ENCODE data around the gene RHOB.

- TF ChIP-seq POLR2AphosphoS5 (IDR thresholded peaks at IDR 0.05; ENCODE audit: low read depth, low read length) (no peak), TAF1 (IDR thresholded peaks at IDR 0.05; ENCODE audit: borderline replicate concordance, insufficient read depth, low read length) (no peak)
- TF ChIP-seq, protein P1, sequence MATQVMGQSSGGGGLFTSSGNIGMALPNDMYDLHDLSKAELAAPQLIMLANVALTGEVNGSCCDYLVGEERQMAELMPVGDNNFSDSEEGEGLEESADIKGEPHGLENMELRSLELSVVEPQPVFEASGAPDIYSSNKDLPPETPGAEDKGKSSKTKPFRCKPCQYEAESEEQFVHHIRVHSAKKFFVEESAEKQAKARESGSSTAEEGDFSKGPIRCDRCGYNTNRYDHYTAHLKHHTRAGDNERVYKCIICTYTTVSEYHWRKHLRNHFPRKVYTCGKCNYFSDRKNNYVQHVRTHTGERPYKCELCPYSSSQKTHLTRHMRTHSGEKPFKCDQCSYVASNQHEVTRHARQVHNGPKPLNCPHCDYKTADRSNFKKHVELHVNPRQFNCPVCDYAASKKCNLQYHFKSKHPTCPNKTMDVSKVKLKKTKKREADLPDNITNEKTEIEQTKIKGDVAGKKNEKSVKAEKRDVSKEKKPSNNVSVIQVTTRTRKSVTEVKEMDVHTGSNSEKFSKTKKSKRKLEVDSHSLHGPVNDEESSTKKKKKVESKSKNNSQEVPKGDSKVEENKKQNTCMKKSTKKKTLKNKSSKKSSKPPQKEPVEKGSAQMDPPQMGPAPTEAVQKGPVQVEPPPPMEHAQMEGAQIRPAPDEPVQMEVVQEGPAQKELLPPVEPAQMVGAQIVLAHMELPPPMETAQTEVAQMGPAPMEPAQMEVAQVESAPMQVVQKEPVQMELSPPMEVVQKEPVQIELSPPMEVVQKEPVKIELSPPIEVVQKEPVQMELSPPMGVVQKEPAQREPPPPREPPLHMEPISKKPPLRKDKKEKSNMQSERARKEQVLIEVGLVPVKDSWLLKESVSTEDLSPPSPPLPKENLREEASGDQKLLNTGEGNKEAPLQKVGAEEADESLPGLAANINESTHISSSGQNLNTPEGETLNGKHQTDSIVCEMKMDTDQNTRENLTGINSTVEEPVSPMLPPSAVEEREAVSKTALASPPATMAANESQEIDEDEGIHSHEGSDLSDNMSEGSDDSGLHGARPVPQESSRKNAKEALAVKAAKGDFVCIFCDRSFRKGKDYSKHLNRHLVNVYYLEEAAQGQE (IDR thresholded peaks at IDR 0.05; ENCODE audit: insufficient read depth in 1 of 2, low read depth in 2 of 2, low read length in 2 of 2), result no peak
Measured at GRCh38 chr2:20434588-20435294, 12.1 kb upstream of the RHOB start.

Measured in PFSK-1 (cell line).